ENCODE data around the gene SLC12A7.

The SLC12A7 gene

DNA sequence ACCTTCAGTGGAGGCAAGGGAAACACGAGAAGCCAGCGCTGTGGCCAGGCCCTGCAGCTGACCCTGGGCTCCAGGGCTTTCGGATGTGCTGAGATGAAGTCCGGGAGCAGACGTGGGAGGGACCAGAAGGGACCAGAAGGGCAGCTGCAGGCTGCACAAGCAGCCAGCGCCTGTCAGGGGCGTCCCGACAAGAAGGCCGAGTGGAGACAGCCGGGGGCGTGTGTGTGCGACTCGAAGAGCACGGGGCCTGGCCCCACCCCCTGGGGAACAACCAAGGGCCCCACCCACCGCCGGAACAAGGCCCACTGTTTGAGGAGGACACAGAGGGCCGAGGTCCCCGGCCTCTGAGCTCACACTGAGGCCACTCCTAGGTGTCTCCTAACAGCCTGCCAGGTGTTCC lies 31.4 kb downstream of the SLC12A7 start:
- in situ Hi-C loops (cut with HindIII; ENCODE audit: low sequenced_read_pairs), result no loop called here
- no peak for TF ChIP-seq CTCF (IDR thresholded peaks at IDR 0.05; ENCODE audit: low read depth, low read length)
- DNase-seq (ENCODE audit: low read depth, low spot score), result no peak
- no peak overlapping the region for H3K4me3 ChIP-seq (ENCODE audit: low read depth, low read length)

DNA sequence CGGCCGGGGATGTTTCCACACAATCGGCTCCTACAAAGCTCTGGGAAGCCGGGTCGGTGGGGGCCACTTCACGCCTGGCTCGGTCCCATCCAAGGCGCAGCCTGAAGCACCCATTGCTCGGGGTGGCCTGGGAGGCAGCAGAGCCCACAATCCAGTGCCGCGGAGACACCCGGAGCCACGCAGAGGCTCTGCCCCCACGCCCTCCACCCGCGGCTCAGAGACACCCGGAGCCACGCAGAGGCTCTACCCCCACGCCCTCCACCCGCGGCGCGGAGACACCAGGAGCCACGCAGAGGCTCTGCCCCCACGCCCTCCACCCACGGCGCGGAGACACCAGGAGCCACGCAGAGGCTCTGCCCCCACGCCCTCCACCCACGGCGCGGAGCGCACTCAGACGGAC lies 31.9 kb downstream of the SLC12A7 start:
- DNase-seq (ENCODE audit: low read depth, low spot score), result no peak
- H3K4me3 ChIP-seq (ENCODE audit: low read depth, low read length), result no peak overlapping the region
- in situ Hi-C loops (cut with HindIII; ENCODE audit: low sequenced_read_pairs), result no loop called here
- TF ChIP-seq CTCF (IDR thresholded peaks at IDR 0.05; ENCODE audit: low read depth, low read length), result no peak

GRCh38 chr5:1079486-1079885 lies 32.4 kb downstream of the SLC12A7 start:
- no peak overlapping the region for H3K4me3 ChIP-seq (ENCODE audit: low read depth, low read length)
- no peak for TF ChIP-seq CTCF (IDR thresholded peaks at IDR 0.05; ENCODE audit: low read depth, low read length)
- DNase-seq (ENCODE audit: low read depth, low spot score), result no peak
- in situ Hi-C loops (cut with HindIII; ENCODE audit: low sequenced_read_pairs), result no loop called here

DNA sequence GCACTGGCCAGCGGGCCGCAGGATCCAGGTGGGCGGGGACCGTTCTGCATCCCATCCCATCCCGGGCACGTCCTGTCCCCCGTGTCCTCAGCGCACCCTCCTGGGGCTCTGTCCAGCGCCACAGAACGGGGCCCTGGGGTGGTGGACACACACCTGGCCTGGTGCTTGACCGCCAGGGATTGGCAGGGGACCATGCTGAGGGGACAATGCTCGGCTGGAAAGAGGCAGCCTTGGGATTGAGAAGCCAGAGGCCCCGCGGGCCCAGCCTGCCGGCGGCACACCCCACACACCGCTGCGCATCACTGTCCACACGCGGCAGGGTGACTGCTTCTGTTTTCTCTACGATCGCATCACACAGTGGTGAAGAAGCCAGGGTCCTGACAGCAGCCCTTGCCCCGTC lies 33.0 kb downstream of the SLC12A7 start:
- in situ Hi-C loops (cut with HindIII; ENCODE audit: low sequenced_read_pairs), result no loop called here
- no peak for DNase-seq (ENCODE audit: low read depth, low spot score)
- H3K4me3 ChIP-seq (ENCODE audit: low read depth, low read length), result no peak overlapping the region

GRCh38 chr5:1078206-1078605 lies 33.7 kb downstream of the SLC12A7 start:
- in situ Hi-C loops (cut with HindIII; ENCODE audit: low sequenced_read_pairs), result no loop called here
- H3K4me3 ChIP-seq (ENCODE audit: low read depth, low read length), result no peak overlapping the region
- no peak for DNase-seq (ENCODE audit: low read depth, low spot score)
- no peak for TF ChIP-seq CTCF (IDR thresholded peaks at IDR 0.05; ENCODE audit: low read depth, low read length)

More for the DNA sequence above, 33.0 kb downstream of the SLC12A7 start:
- no peak for TF ChIP-seq CTCF (IDR thresholded peaks at IDR 0.05; ENCODE audit: low read depth, low read length)

GRCh38 chr5:1077491-1078020 lies 34.3 kb downstream of the SLC12A7 start:
- no peak for DNase-seq (ENCODE audit: low read depth, low spot score)
- H3K4me3 ChIP-seq (ENCODE audit: low read depth, low read length), result no peak overlapping the region
- in situ Hi-C loops (cut with HindIII; ENCODE audit: low sequenced_read_pairs), result no loop called here
- no peak for TF ChIP-seq CTCF (IDR thresholded peaks at IDR 0.05; ENCODE audit: low read depth, low read length)

DNA sequence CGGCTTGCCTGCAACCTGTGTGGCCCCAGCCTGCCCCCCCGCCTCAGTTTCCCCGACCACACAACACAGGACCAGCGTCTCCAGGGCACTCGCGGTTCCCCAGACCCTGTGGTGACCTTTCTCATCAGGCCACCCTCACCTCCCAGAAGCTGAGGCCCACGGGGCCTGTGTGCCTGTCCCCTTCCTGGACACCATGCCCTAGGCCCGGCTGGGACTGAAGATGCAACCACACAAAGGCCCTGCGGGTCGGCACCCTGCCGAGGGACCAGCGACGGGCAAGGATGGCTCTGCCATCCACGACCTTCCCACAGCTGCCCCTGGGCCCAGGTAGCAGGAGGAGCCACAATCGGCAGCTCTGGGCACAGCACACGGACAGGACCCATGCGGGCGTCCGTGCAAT lies 34.8 kb downstream of the SLC12A7 start:
- no peak overlapping the region for H3K4me3 ChIP-seq (ENCODE audit: low read depth, low read length)
- DNase-seq (ENCODE audit: low read depth, low spot score), result no peak
- in situ Hi-C loops (cut with HindIII; ENCODE audit: low sequenced_read_pairs), result no loop called here
- TF ChIP-seq CTCF (IDR thresholded peaks at IDR 0.05; ENCODE audit: low read depth, low read length), result no peak
